Ovary (tissue), 9 donors: Measurements from ENCODE around the gene TMCO6. TPM values are rescaled to one million over a fixed set of nuclear protein-coding genes. Genes with fewer than 3 reads are reported as not detected.
"Not testable (repeated sequence)": the region's sequence is repeated elsewhere in the genome, so short reads cannot be mapped to it uniquely, and the experiment has no call there.

Experiments
- DNase-seq, 5 donors: peaks; one replicate each; pipeline ENCODE4 v3.0.0-alpha.2; 2019 to 2020
- H3K27ac ChIP-seq, 2 donors: fragments of 200-600 bp; one replicate each; pipeline versions ENCODE4 v1.5.1 to v1.8.0; 2019 to 2022
- H3K27me3 ChIP-seq: fragments of 200-600 bp; one replicate; pipeline ENCODE4 v1.8.0; 2022
- H3K36me3 ChIP-seq: fragments of 200-600 bp; sonication (generic); one replicate; pipeline ENCODE4 v1.5.1; 2019
- H3K4me1 ChIP-seq: one replicate; pipeline ENCODE4 v1.8.1; 2013; ENCODE audit warnings: mild to moderate bottlenecking, moderate library complexity; ENCODE audit not compliant: insufficient read depth
- H3K4me3 ChIP-seq: fragments of 200-600 bp; sonication (generic); one replicate; pipeline ENCODE4 v1.5.1; 2017
- H3K9me3 ChIP-seq, 2 donors: fragments of 200-600 bp in 1 of 2; sonication (generic) in 1 of 2; one replicate each; pipeline versions ENCODE4 v1.5.1 to v1.8.1; 2013 to 2019; ENCODE audit warnings: mild to moderate bottlenecking in 1 of 2, moderate library complexity in 1 of 2
- EP300 ChIP-seq: sonication (generic); formaldehyde crosslinking; IDR thresholded peaks from one replicate; pipeline ENCODE4 v1.6.1; 2017; ENCODE audit warnings: antibody characterized with exemption
- POLR2A ChIP-seq: fragments of 450-650 bp; IDR thresholded peaks from one replicate; pipeline ENCODE4 v1.6.1; 2017; ENCODE audit warnings: antibody characterized with exemption, mild to moderate bottlenecking, moderate library complexity
- WGBS, 3 donors: extraction: QIAGEN DNeasy Blood & Tissue Kit in 1 of 3; methylation state at CpG; one replicate each; pipeline versions ENCODE4 v1.1.5 to v1.1.7; 2013 to 2017; 5-methylcytosine and 5-hydroxymethylcytosine counted together
- intact Hi-C, 4 donors: fragments of 100-400 bp; cut with DNase I; formaldehyde crosslinking; loops; one replicate each; pipeline versions ENCODE4 v1.11.0 to v1.15.1; 2022 to 2023
- polyA plus RNA-seq, 2 donors: library from polyadenylated mRNA; stranded (reverse); fragments of 200-250 nt in 1 of 2; fragments of 350-450 nt in 1 of 2; fragmentation: Illumina TruSeq in 1 of 2; extraction: RNeasy Lipid Tissue Mini Kit (QIAGEN cat#74804) in 1 of 2; gene quantifications; one replicate each; pipeline ENCODE4 v1.2.3, GENCODE V29; 2013 to 2014
- total RNA-seq, 7 donors: library from RNA; depleted of rRNA in 2 of 7; stranded (reverse); fragments of >200 nt in 2 of 7; fragmentation: NEBNext Ultra II Directional in 3 of 7; extraction: Animal tissue kit (Norgen Biotek cat#: 25700) in 3 of 7; gene quantifications; one replicate each; pipeline versions ENCODE4 v1.1.0 to v1.2.4, GENCODE V29; 2016 to 2023
- TF ChIP-seq, protein P1 (sequence below), 3 donors: fragments of 450-650 bp in 2 of 3; fragments of 200-600 bp in 1 of 3; IDR thresholded peaks; one replicate each; pipeline versions ENCODE4 v1.5.1 to v1.8.0; 2016 to 2022; ENCODE audit warnings: antibody characterized with exemption in 3 of 3, mild to moderate bottlenecking in 1 of 3
- donor health status: DM: no; HTN: no; CAD: no; lungs with moderate emphysema.
- donor health status: DM: no; HTN: no; CAD: no.
- donor health status: Bipolar disorder and iron deficiency.
- donor health status: DM: yes; HTN: yes; CAD: no.
- donor health status: DM: no; HTN: no; CAD: no.
- donor health status: DM: yes; HTN: yes; CAD: no.

TMCO6 gene
- total and polyA plus RNA-seq, 9 donors, result 8.0 to 62.8 (median 14.9) TPM

DNA sequence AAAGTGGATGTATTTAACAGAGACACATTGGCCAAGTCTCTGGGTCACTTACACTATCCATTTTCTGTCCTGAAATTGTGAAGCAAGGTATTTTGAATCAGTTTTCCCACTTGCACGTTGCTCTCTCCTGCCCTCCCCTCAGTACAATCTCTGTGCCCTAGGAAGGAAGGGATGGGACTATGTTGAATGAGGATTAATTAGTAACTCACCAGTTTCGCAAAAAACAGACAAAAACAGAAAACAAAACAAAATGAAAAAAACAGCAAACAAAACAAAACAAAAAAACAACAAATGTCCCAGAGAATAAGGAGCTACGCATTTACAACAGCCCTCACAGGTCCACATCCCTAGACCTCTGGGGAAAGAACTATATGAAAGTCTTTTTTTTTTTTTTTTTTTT lies 5.1 kb upstream of the TMCO6 start:
- no peak for DNase-seq
- no peak overlapping the region for H3K27ac ChIP-seq
- H3K4me3 ChIP-seq, result no peak overlapping the region
- no peaks in the 10 kb centered on the region for H3K36me3 ChIP-seq
- intact Hi-C loops, result loop anchor here in 1 of 4 donors (10.0 kb wide), 2 partner anchors 69 to 259 kb away; partner anchors contain the start of genes APBB3 and SLC35A4
- no peaks in the 10 kb centered on the region for H3K27me3 ChIP-seq
- TF ChIP-seq POLR2A (no peak), EP300 (no peak)
- TF ChIP-seq, protein P1, sequence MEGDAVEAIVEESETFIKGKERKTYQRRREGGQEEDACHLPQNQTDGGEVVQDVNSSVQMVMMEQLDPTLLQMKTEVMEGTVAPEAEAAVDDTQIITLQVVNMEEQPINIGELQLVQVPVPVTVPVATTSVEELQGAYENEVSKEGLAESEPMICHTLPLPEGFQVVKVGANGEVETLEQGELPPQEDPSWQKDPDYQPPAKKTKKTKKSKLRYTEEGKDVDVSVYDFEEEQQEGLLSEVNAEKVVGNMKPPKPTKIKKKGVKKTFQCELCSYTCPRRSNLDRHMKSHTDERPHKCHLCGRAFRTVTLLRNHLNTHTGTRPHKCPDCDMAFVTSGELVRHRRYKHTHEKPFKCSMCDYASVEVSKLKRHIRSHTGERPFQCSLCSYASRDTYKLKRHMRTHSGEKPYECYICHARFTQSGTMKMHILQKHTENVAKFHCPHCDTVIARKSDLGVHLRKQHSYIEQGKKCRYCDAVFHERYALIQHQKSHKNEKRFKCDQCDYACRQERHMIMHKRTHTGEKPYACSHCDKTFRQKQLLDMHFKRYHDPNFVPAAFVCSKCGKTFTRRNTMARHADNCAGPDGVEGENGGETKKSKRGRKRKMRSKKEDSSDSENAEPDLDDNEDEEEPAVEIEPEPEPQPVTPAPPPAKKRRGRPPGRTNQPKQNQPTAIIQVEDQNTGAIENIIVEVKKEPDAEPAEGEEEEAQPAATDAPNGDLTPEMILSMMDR (IDR thresholded peaks at IDR 0.05), result no peak
- no peaks in the 10 kb centered on the region for H3K9me3 ChIP-seq
- 63 to 64% (median 64%) methylated on average over 3 of the region's 3 CpGs for WGBS, 3 donors
- peaks cover 2% of the 10 kb centered on the region for H3K4me1 ChIP-seq

DNA sequence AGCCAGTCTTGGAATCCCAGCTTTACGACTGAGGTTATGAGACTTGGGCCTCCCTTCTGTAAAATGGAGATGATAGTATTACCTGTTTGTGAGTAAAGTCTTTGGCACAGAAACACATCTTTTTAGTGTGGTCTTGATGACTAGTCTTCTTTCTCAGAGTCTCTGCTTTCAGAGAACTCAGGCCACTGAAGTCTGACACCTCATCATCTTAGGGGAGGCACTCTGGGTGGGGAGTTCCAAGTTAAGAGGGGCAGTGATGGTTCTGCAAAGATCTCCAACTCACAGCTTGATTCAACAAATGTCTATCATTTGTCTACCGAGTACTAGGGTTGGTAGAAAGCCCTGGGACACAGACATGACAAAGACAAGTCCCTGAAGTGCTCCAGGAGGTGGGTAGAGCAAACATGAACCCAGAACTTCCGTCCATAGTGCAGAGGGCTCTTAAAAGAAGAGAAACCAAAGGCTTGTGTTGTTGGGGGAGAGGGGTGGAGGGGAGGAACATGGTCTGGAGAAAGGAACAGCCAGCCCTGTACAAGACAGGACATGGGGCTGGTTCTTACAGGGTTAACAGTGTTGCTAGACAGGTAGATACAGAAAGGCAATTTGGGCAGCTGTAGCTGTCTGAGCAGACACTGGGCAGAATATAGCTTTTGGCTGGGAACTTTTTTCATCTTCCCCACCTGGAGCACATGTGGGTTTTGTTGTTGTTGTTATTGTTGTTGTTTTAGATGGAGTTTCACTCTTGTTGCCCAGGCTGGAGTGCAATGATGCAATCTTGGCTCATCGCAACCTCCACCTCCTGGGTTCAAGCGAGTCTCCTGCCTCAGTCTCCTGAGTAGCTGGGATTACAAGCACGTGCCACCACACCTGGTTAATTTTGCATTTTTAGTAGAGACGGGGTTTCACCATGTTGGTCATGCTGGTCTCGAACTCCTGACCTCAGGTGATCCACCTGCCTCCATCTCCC lies 3.7 kb upstream of the TMCO6 start:
- Histone ChIP-seq H3K4me3 (no peak overlapping the region), H3K27ac (no peak overlapping the region), H3K36me3 (no peaks in the 10 kb centered on the region), H3K9me3 (no peaks in the 10 kb centered on the region), H3K4me1 (peaks cover 2% of the 10 kb centered on the region), H3K27me3 (no peaks in the 10 kb centered on the region)
- intact Hi-C loops, result loop anchor here in 3 of 4 donors (5.0 to 10.0 kb wide), 4 partner anchors 71 to 261 kb away; partner anchors contain the start of genes APBB3 (in 3 of the 3), SLC35A4 (in 3 of the 3) and ANKHD1 (in 1 of the 3)
- WGBS, 3 donors, result 90 to 93% (median 91%) methylated on average over 8 of the region's 8 CpGs
- TF ChIP-seq POLR2A (no peak), EP300 (no peak)
- TF ChIP-seq, protein P1 (IDR thresholded peaks at IDR 0.05), result no peak
- no peak for DNase-seq

DNA sequence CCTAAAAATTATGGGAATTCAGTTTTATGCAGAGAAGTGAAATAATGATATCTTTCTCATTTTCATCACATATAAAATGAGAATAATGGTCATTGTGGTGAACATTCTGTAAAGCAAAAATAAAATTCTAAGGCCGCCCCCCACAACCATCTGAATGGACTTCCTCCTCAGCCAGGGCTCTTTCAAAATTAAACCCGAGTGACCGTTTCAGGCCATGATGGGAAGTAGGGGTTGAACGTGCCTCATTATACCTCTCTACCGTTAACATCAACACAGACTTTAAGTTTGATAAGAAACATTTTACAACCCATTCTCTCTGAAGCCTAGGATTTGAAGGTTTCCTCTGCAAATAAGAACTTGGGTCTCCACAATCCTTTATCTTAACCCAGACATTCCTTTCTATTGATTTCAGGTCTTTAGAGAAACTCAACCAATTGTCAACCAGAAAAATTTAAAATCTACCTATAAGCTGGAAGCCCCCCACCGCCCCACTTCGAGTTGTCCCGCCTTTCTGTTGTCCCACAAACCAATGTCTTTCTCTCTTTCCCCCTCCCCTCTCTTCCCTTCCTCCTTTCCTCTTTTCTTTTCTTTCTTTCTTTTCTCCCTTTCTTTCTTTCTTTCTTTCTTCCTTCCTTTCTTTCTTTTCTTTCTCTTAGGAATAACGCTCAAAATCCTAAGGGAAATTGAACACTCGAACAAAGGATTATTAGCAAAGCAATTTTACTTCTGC lies 1.7 kb upstream of the TMCO6 start:
- no peaks in the 10 kb centered on the region for H3K9me3 ChIP-seq
- H3K4me3 ChIP-seq, result no peak overlapping the region
- no peak overlapping the region for H3K27ac ChIP-seq
- TF ChIP-seq POLR2A (no peak), EP300 (no peak)
- TF ChIP-seq, protein P1 (IDR thresholded peaks at IDR 0.05), result no peak
- H3K27me3 ChIP-seq, result no peaks in the 10 kb centered on the region
- intact Hi-C loops, result loop anchor here in 3 of 4 donors (5.0 to 10.0 kb wide), 4 partner anchors 73 to 263 kb away; partner anchors contain the start of genes APBB3 (in 3 of the 3), SLC35A4 (in 3 of the 3) and ANKHD1 (in 1 of the 3)
- no peaks in the 10 kb centered on the region for H3K36me3 ChIP-seq
- DNase-seq, result no peak
- H3K4me1 ChIP-seq, result no peaks in the 10 kb centered on the region
- WGBS, 3 donors, result 91 to 92% (median 92%) methylated on average over 10 of the region's 10 CpGs

DNA sequence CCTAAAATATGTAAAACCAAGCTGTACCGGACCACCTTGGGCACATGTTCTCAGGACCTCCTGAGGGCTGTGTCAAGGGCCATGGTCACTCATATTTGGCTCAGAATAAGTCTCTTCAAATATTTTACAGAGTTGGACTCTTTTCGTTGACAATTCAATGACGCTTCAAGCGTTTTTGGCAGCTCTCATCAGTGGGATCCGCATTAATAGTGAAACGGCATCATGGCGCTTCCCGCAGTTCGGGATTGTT lies 428 bp upstream of the TMCO6 start:
- not testable (repeated sequence) for H3K4me1 ChIP-seq, DNase-seq, H3K27me3 ChIP-seq, H3K36me3 ChIP-seq, H3K9me3 ChIP-seq
- WGBS, 3 donors, result 5 to 26% (median 6%) methylated on average over 9 of the region's 9 CpGs
- intact Hi-C loops, result loop anchor here in 3 of 4 donors (5.0 to 10.0 kb wide), 4 partner anchors 74 to 264 kb away; partner anchors contain the start of genes APBB3 (in 3 of the 3), SLC35A4 (in 3 of the 3) and ANKHD1 (in 1 of the 3)
- H3K27ac ChIP-seq, result peak overlapping the region; percentile 18 to 84
- peak overlapping the region; percentile 82 for H3K4me3 ChIP-seq
